DOHH2 (cell line): Measurements from ENCODE around the gene PCCB.

Source experiments
- CTCF ChIP-seq: fragments of 200-600 bp; sonication (generic); IDR thresholded peaks from one replicate; pipeline ENCODE4 v1.5.1; 2014; ENCODE audit warnings: antibody characterized with exemption, mild to moderate bottlenecking, low read depth, low read length; ENCODE audit not compliant: poor library complexity, severe bottlenecking
- EZH2phosphoT487 ChIP-seq: fragments of 200-600 bp; sonication (generic); IDR thresholded peaks from 2 replicates; pipeline ENCODE4 v1.6.1; 2017; ENCODE audit warnings: borderline replicate concordance, mild to moderate bottlenecking, antibody characterized with exemption, low read length, moderate library complexity, mixed read lengths

- TF ChIP-seq EZH2phosphoT487 (no peak), CTCF (no peak)
Observed at GRCh38 chr3:136332302-136332701, 82.2 kb downstream of the PCCB start.
